ENCODE results near the gene KLF4. TPM values are rescaled to one million over a fixed set of nuclear protein-coding genes. Genes with fewer than 3 reads are reported as not detected.

The KLF4 gene
- total and polyA plus RNA-seq, 2 of the 13 experiments (the other 11 are each of a cell fraction or from before 2014, with no cell fraction given) = 0.20 to 0.37 TPM

- TF ChIP-seq ZNF44 (CRISPR knock-in tag; IDR thresholded peaks at IDR 0.05) (no peak), ZNF790 (CRISPR knock-in tag; IDR thresholded peaks at IDR 0.05; ENCODE audit: borderline replicate concordance) (no peak), PAF1 (CRISPR knock-in tag; IDR thresholded peaks at IDR 0.05) (no peak), NR2C2 (CRISPR knock-in tag; IDR thresholded peaks at IDR 0.05; ENCODE audit: borderline replicate concordance) (no peak), ATRX (CRISPR knock-in tag; IDR thresholded peaks at IDR 0.05; ENCODE audit: borderline replicate concordance) (no peak), ZFYVE20 (CRISPR knock-in tag; IDR thresholded peaks at IDR 0.05; ENCODE audit: borderline replicate concordance, low read depth) (no peak), HNF1A (IDR thresholded peaks at IDR 0.05; ENCODE audit: low read depth) (no peak), HNF1A (CRISPR knock-in tag; IDR thresholded peaks at IDR 0.05; ENCODE audit: borderline replicate concordance) (no peak), ARNT2 (CRISPR knock-in tag; IDR thresholded peaks at IDR 0.05; ENCODE audit: low read depth) (no peak), HNRNPLL (IDR thresholded peaks at IDR 0.05; ENCODE audit: low read depth, low read length, poor library complexity, severe bottlenecking) (no peak), MAF1 (CRISPR knock-in tag; IDR thresholded peaks at IDR 0.05; ENCODE audit: borderline replicate concordance) (no peak), DPF2 (CRISPR knock-in tag; IDR thresholded peaks at IDR 0.05; ENCODE audit: borderline replicate concordance, low read depth) (peak; percentile 61; the same call in 1 of the 2 replicates), ZFP62 (CRISPR knock-in tag; IDR thresholded peaks at IDR 0.05) (no peak), NFYC (CRISPR knock-in tag; IDR thresholded peaks at IDR 0.05) (no peak), ASH2L (IDR thresholded peaks at IDR 0.05; ENCODE audit: insufficient read length, low read depth, low read length) (no peak), THAP9 (CRISPR knock-in tag; IDR thresholded peaks at IDR 0.05; ENCODE audit: borderline replicate concordance) (no peak), PCBP2 (optimal IDR thresholded peaks at IDR 0.05; ENCODE audit: low read depth, low read length, poor library complexity, severe bottlenecking) (no peak), E2F1 (CRISPR knock-in tag; IDR thresholded peaks at IDR 0.05) (no peak), ZBTB14 (CRISPR knock-in tag; IDR thresholded peaks at IDR 0.05) (no peak)
Observed at GRCh38 chr9:107504585-107505455, 15.3 kb upstream of the KLF4 start (continued).

Data from HepG2 (cell line).